Stimulated activated CD4-positive, alpha-beta T cell treated with anti-CD3 and anti-CD28 coated beads, Interleukin-15, amount 100 ng/mL, for 48 hours (primary cell): ENCODE results near the gene SLC43A3.
A peak's percentile ranks its signal among the peaks of the same experiment; 100 is the strongest.

Source experiments
- DNase-seq, 2 donors: peaks; one replicate each; pipeline ENCODE4 v3.0.0-alpha.2; 2020; ENCODE audit warnings: low read depth in 2 of 2

The SLC43A3 gene

GRCh38 chr11:57427727-57428082, 784 bp upstream of the SLC43A3 start:
- DNase-seq: no peak

- no peak for DNase-seq
Measured at GRCh38 chr11:57426439-57426928, 437 bp downstream of the SLC43A3 start.

- DNase-seq: no peak
Measured at GRCh38 chr11:57425565-57426438, 1.1 kb downstream of the SLC43A3 start.

GRCh38 chr11:57424792-57425564, 1.9 kb downstream of the SLC43A3 start:
- DNase-seq: peak; percentile 86 to 89

GRCh38 chr11:57424137-57424791, 2.7 kb downstream of the SLC43A3 start:
- DNase-seq: no peak

GRCh38 chr11:57422669-57423068, 4.3 kb downstream of the SLC43A3 start:
- DNase-seq: no peak

GRCh38 chr11:57421805-57422204, 5.1 kb downstream of the SLC43A3 start:
- DNase-seq: no peak

GRCh38 chr11:57421066-57421465, 5.9 kb downstream of the SLC43A3 start:
- no peak for DNase-seq

GRCh38 chr11:57419146-57419545, 7.8 kb downstream of the SLC43A3 start:
- DNase-seq: no peak

- DNase-seq: no peak
Measured at GRCh38 chr11:57418131-57418530, 8.8 kb downstream of the SLC43A3 start.

- DNase-seq: no peak
Measured at GRCh38 chr11:57417056-57417455, 9.9 kb downstream of the SLC43A3 start.

GRCh38 chr11:57416436-57416835, 10.5 kb downstream of the SLC43A3 start:
- DNase-seq: no peak

GRCh38 chr11:57414612-57415212, 12.2 kb downstream of the SLC43A3 start:
- no peak for DNase-seq

- no peak for DNase-seq
Measured at GRCh38 chr11:57413681-57414080, 13.2 kb downstream of the SLC43A3 start.

- DNase-seq: no peak
Measured at GRCh38 chr11:57410287-57410686, 16.6 kb downstream of the SLC43A3 start.

- DNase-seq: no peak
Measured at GRCh38 chr11:57409321-57410100, 17.4 kb downstream of the SLC43A3 start.

GRCh38 chr11:57408771-57409170, 18.1 kb downstream of the SLC43A3 start:
- DNase-seq: no peak

GRCh38 chr11:57407941-57408475, 18.9 kb downstream of the SLC43A3 start:
- no peak for DNase-seq

- DNase-seq: no peak
Measured at GRCh38 chr11:57407010-57407920, 19.7 kb downstream of the SLC43A3 start.
